Measurements from ENCODE around the gene INTS4.
"Not testable (repeated sequence)": the region's sequence is repeated elsewhere in the genome, so short reads cannot be mapped to it uniquely, and the experiment has no call there.

Gene INTS4

DNA sequence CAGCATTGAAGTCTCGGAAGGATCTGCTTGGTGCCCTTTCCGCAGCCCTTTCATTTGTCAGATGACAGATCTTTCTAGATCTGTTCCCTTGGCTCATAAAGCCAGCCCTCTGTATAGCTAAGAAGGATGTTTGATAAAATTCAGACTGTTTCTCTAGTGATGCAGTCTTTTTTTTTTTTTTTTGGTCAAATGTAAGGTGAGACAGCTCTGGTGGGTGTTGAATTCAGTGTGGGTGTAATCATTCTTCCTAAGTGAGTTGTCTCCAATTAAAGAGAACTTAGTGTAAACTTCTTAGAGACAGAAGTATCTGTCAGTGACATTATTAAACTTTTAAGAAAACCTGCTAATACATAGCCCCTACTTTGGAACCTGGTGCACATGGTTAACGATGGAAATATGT is 120.3 kb downstream of the INTS4 start:
- no peak for DNase-seq (ENCODE audit: low spot score)
- Histone ChIP-seq H3K27ac (no peak overlapping the region), H3K4me3 (no peak overlapping the region)
- TF ChIP-seq CTCF (IDR thresholded peaks at IDR 0.05), result no peak

- TF ChIP-seq CTCF (IDR thresholded peaks at IDR 0.05), result no peak
- DNase-seq (ENCODE audit: low spot score), result no peak
- Histone ChIP-seq H3K4me3 (no peak overlapping the region), H3K27ac (no peak overlapping the region)
These were observed 121.1 kb downstream of the INTS4 start for GRCh38 chr11:77873345-77873744.

GRCh38 chr11:77871855-77872254 is 122.6 kb downstream of the INTS4 start:
- TF ChIP-seq CTCF (IDR thresholded peaks at IDR 0.05), result no peak
- Histone ChIP-seq H3K27ac (no peak overlapping the region), H3K4me3 (no peak overlapping the region)
- DNase-seq (ENCODE audit: low spot score), result no peak

GRCh38 chr11:77868744-77869143 is 125.7 kb downstream of the INTS4 start:
- no peak for TF ChIP-seq CTCF (IDR thresholded peaks at IDR 0.05)
- no peak for DNase-seq (ENCODE audit: low spot score)
- H3K27ac ChIP-seq, result no peak overlapping the region
- H3K4me3 ChIP-seq, result no peak overlapping the region

- no peak for TF ChIP-seq CTCF (IDR thresholded peaks at IDR 0.05)
- DNase-seq (ENCODE audit: low spot score), result no peak
- Histone ChIP-seq H3K4me3 (no peak overlapping the region), H3K27ac (no peak overlapping the region)
These were observed 128.1 kb downstream of the INTS4 start for GRCh38 chr11:77866336-77866735.

GRCh38 chr11:77865805-77866204 is 128.7 kb downstream of the INTS4 start:
- no peak for TF ChIP-seq CTCF (IDR thresholded peaks at IDR 0.05)
- no peak overlapping the region for H3K4me3 ChIP-seq
- no peak overlapping the region for H3K27ac ChIP-seq
- no peak for DNase-seq (ENCODE audit: low spot score)

GRCh38 chr11:77861444-77861843 is 133.0 kb downstream of the INTS4 start:
- H3K4me3 ChIP-seq; H3K27ac ChIP-seq; DNase-seq (ENCODE audit: low spot score): not testable (repeated sequence)

DNA sequence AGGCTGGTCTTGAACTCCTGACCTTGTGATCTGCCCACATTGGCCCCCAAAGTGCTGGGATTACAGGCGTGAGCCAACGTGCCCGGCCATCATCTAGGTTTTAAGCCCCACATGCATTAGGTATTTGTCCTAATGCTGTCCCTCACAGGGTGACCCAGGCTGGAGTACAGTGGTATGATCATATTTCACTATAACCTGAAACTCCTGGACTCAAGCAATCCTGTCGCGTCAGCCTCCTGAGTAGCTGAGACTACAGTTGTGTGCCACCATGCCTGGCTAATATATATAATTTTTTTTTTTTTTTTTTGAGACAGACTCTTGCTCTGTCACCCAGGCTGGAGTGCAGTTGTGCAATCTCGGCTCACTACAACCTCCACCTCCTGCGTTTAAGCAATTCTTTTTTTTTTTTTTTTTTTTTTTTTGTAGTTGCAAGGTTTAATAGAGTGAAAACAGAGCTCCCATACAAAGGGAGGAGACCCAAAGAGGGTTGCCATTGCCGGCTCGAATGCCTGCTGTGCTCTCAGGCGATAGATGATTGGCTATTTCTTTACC is 136.5 kb downstream of the INTS4 start:
- DNase-seq (ENCODE audit: low spot score); H3K4me3 ChIP-seq; H3K27ac ChIP-seq: not testable (repeated sequence)
